Endothelial cell of umbilical vein (primary cell): Measurements from ENCODE around the gene EPB41L4B. TPM values are rescaled to one million over a fixed set of nuclear protein-coding genes. Genes with fewer than 3 reads are reported as not detected.

Source experiments
- BruUV-seq: library from RNA; stranded (reverse); fragments of 400-500 nt; replicated peaks from 2 replicates; lab custom pipeline; 2021; lab: Mats Ljungman, UMichigan
- CTCF ChIA-PET: fragments of 300-600, 350-600 bp; sonication (Branson Sonifier 250); formaldehyde crosslinking; loops from one replicate; lab custom pipeline; 2021; ENCODE audit warnings: antibody characterized with exemption, inconsistent platforms; lab: Charles Lee
- POLR2A ChIA-PET: fragments of 300-600, 350-600 bp; sonication (Branson Sonifier 250); formaldehyde crosslinking; loops from one replicate; lab custom pipeline; 2021; ENCODE audit warnings: antibody characterized with exemption, inconsistent platforms; lab: Charles Lee
- DNase-seq: peaks from one replicate; pipeline ENCODE4 v3.0.0-alpha.2; 2011; ENCODE audit warnings: low read depth, low spot score
- FAIRE-seq: peaks from 2 replicates; lab custom pipeline; 2011; peaks lifted over from hg19 to GRCh38; lab: Jason Lieb, UNC
- H2AFZ ChIP-seq: 2 replicates; pipeline ENCODE4 v1.6.0; 2012; ENCODE audit warnings: low read depth, low read length, control low read depth, inconsistent platforms
- H3K27ac ChIP-seq: 2 replicates; pipeline ENCODE4 v1.5.1; 2011; ENCODE audit warnings: low read depth, mild to moderate bottlenecking, control low read depth, low read length, moderate library complexity; ENCODE audit not compliant: insufficient read depth
- H3K27me3 ChIP-seq, 2 experiments: 2 replicates each; pipeline versions ENCODE4 v1.6.0 to v1.6.1; 2011; ENCODE audit warnings: low read length in 2 of 2, mixed read lengths in 1 of 2; ENCODE audit not compliant: control insufficient read depth in 2 of 2, insufficient read depth in 2 of 2
- H3K36me3 ChIP-seq, 2 experiments: 2 replicates in 1 of 2; 3 replicates in 1 of 2; pipeline ENCODE4 v1.5.1; 2011; ENCODE audit warnings: low read length in 2 of 2, mild to moderate bottlenecking in 1 of 2, moderate library complexity in 1 of 2; ENCODE audit not compliant: control insufficient read depth in 2 of 2, insufficient read depth in 2 of 2; ENCODE audit errors: extremely low read depth in 1 of 2
- H3K4me1 ChIP-seq: 3 replicates; pipeline ENCODE4 v1.5.1; 2011; ENCODE audit warnings: mild to moderate bottlenecking, low read length; ENCODE audit not compliant: control insufficient read depth, insufficient read depth; ENCODE audit errors: extremely low read depth
- H3K4me2 ChIP-seq: 2 replicates; pipeline ENCODE4 v1.6.1; 2011; ENCODE audit warnings: low read length, control low read depth, mixed read lengths; ENCODE audit not compliant: insufficient read depth
- H3K4me3 ChIP-seq, 3 experiments: fragments of 200-600 bp in 1 of 3; sonication (generic), shearing (Covaris generic) in 1 of 3; replicated peaks in 1 of 3; 2 replicates each; pipeline ENCODE4 v1.5.1; 2011 to 2016; ENCODE audit warnings: control low read depth in 3 of 3, low read length in 3 of 3, mild to moderate bottlenecking in 2 of 3, inconsistent platforms in 1 of 3, low read depth in 1 of 3, moderate library complexity in 1 of 3; ENCODE audit not compliant: insufficient read depth in 1 of 3
- H3K79me2 ChIP-seq: 2 replicates; pipeline ENCODE4 v1.6.0; 2012; ENCODE audit warnings: low read length, inconsistent platforms; ENCODE audit not compliant: control insufficient read depth, insufficient read depth
- H3K9ac ChIP-seq: replicated peaks from 2 replicates; pipeline ENCODE3; 2011; ENCODE audit warnings: low read length, control low read depth; ENCODE audit not compliant: insufficient read depth; ENCODE audit errors: extremely low read depth
- H3K9me1 ChIP-seq: replicated peaks from 3 replicates; pipeline ENCODE4 v1.6.0; 2011; ENCODE audit warnings: mild to moderate bottlenecking, low read length; ENCODE audit not compliant: control insufficient read depth, insufficient read depth; ENCODE audit errors: extremely low read depth
- H3K9me3 ChIP-seq: replicated peaks from 2 replicates; pipeline ENCODE4 v1.5.1; 2012; ENCODE audit warnings: low read length, inconsistent platforms; ENCODE audit not compliant: control insufficient read depth, insufficient read depth
- H4K20me1 ChIP-seq: replicated peaks from 2 replicates; pipeline ENCODE3; 2011; ENCODE audit warnings: mild to moderate bottlenecking, low read length; ENCODE audit not compliant: control insufficient read depth, insufficient read depth; ENCODE audit errors: extremely low read depth
- EZH2 ChIP-seq: IDR thresholded peaks from 2 replicates; pipeline ENCODE4 v1.6.1; 2012; ENCODE audit warnings: borderline replicate concordance, low read depth, mild to moderate bottlenecking, moderate library complexity, low read length, inconsistent platforms; ENCODE audit not compliant: severe bottlenecking
- FOS ChIP-seq: IDR thresholded peaks from 2 replicates; pipeline ENCODE4 v1.6.1; 2011; ENCODE audit warnings: mild to moderate bottlenecking, low read length, moderate library complexity, borderline replicate concordance; ENCODE audit not compliant: insufficient read depth
- GATA2 ChIP-seq: IDR thresholded peaks from 2 replicates; pipeline ENCODE4 v1.7.0; 2011; ENCODE audit warnings: low read depth, mild to moderate bottlenecking, moderate library complexity, mixed read lengths, low read length; ENCODE audit not compliant: insufficient read length, insufficient read depth
- JUN ChIP-seq: IDR thresholded peaks from 2 replicates; pipeline ENCODE4 v1.6.1; 2011; ENCODE audit warnings: borderline replicate concordance, low read depth; ENCODE audit not compliant: insufficient read length, insufficient read depth
- MYC ChIP-seq: IDR thresholded peaks from one replicate; pipeline ENCODE4 v1.6.1; 2011; ENCODE audit warnings: mild to moderate bottlenecking, low read depth, low read length
- POLR2A ChIP-seq: IDR thresholded peaks from 2 replicates; pipeline ENCODE4 v1.6.1; 2012; ENCODE audit warnings: low read depth, mild to moderate bottlenecking, control low read depth, low read length
- POLR2AphosphoS5 ChIP-seq: IDR thresholded peaks from 2 replicates; pipeline ENCODE4 v1.6.1; 2012; ENCODE audit warnings: low read depth, mild to moderate bottlenecking, control low read depth, low read length, moderate library complexity; ENCODE audit not compliant: insufficient read depth
- dilution Hi-C: fragments of 300-500 bp; cut with MboI; formaldehyde crosslinking; loops from one replicate; pipeline ENCODE4 v1.15.0; 2019; ENCODE audit warnings: low sequenced_read_pairs; ENCODE audit not compliant: extremely low pct_ligation_motif_present
- intact Hi-C: fragments of 100-400 bp; cut with micrococcal nuclease; formaldehyde crosslinking; loops from one replicate; pipeline ENCODE4 v1.10.0; 2022
- polyA plus RNA-seq, 4 experiments: library from polyadenylated mRNA; depleted of rRNA in 3 of 4; stranded (reverse) in 3 of 4; unstranded in 1 of 4; fragments of >200 nt; gene quantifications; 2 replicates each; pipeline versions ENCODE4 v1.2.1 to v1.2.3, GENCODE V29; 2011 to 2012; ENCODE audit warnings: missing spikeins in 1 of 4
- total RNA-seq: library from RNA; stranded (reverse); gene quantifications from 2 replicates; pipeline ENCODE4 v1.2.3, GENCODE V29; 2021
- TF ChIP-seq, protein P1 (sequence below), 2 donors: IDR thresholded peaks; 1 replicate in 1 of 2; 2 replicates in 1 of 2; pipeline ENCODE4 v1.5.1; 2011; ENCODE audit warnings: low read length in 2 of 2, mild to moderate bottlenecking in 2 of 2, moderate library complexity in 2 of 2, control low read depth in 1 of 2, inconsistent platforms in 1 of 2, low read depth in 1 of 2; ENCODE audit not compliant: insufficient read depth in 1 of 2; ENCODE audit errors: extremely low read depth in 1 of 2
- TF ChIP-seq, protein P2 (sequence below): IDR thresholded peaks from 2 replicates; pipeline ENCODE4 v1.6.1; 2011; ENCODE audit not compliant: insufficient read depth, insufficient read length

Gene EPB41L4B
- total and polyA plus RNA-seq, 2 donors (not counting 3 experiments of a cell fraction or from before 2014, with no cell fraction given), result 0.10 to 0.15 TPM

DNA sequence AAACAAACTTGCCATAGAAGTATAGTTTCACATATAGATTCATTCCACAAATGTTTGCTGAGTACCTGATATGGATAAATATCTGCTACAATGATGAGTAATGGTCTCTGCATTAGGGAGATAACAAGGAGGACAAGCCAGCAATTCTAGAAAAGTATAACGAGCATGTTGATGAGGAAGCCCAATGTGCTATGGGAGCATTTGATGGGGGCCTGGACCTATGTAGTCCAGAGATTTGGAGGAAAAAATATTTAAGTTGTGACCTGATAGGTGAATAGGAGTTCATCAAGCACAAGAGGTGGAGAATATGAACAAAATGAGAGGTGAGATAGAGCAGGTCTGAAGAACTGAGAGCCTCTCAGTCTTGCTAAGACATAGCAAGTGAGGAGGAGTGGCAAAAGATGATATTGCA is 186.7 kb downstream of the EPB41L4B start:
- no peak overlapping the region for H3K4me2 ChIP-seq
- H2AFZ ChIP-seq, result no peak overlapping the region
- DNase-seq (no peak), FAIRE-seq (no peak)
- H3K9me3 ChIP-seq, result no peaks in the 10 kb centered on the region
- ChIA-PET POLR2A (no interaction called here), CTCF (interaction anchor here (0.9 kb wide), 1 partner anchor 9 kb away, joined by 3 read pairs; no protein-coding TSS in a partner anchor)
- no peak overlapping the region for H3K4me3 ChIP-seq
- H3K9me1 ChIP-seq, result no peaks in the 10 kb centered on the region
- no peak for TF ChIP-seq POLR2A
- TF ChIP-seq, protein P1, sequence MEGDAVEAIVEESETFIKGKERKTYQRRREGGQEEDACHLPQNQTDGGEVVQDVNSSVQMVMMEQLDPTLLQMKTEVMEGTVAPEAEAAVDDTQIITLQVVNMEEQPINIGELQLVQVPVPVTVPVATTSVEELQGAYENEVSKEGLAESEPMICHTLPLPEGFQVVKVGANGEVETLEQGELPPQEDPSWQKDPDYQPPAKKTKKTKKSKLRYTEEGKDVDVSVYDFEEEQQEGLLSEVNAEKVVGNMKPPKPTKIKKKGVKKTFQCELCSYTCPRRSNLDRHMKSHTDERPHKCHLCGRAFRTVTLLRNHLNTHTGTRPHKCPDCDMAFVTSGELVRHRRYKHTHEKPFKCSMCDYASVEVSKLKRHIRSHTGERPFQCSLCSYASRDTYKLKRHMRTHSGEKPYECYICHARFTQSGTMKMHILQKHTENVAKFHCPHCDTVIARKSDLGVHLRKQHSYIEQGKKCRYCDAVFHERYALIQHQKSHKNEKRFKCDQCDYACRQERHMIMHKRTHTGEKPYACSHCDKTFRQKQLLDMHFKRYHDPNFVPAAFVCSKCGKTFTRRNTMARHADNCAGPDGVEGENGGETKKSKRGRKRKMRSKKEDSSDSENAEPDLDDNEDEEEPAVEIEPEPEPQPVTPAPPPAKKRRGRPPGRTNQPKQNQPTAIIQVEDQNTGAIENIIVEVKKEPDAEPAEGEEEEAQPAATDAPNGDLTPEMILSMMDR (IDR thresholded peaks at IDR 0.05; ENCODE audit: extremely low read depth in 1 of 2, insufficient read depth in 1 of 2, low read depth in 1 of 2, low read length in 2 of 2), result no peak
- TF ChIP-seq EZH2, result no peak
- H3K79me2 ChIP-seq, result no peaks in the 10 kb centered on the region
- H3K27me3 ChIP-seq, result peaks cover 3 to 4% of the 10 kb centered on the region in 2 experiments
- no TSS peak for BruUV-seq
- intact Hi-C loops, result no loop called here
- H4K20me1 ChIP-seq, result no peaks in the 10 kb centered on the region
- H3K4me1 ChIP-seq, result peaks cover 9% of the 10 kb centered on the region
- no peaks in the 10 kb centered on the region for H3K36me3 ChIP-seq
- H3K9ac ChIP-seq, result no peak overlapping the region
- no peak overlapping the region for H3K27ac ChIP-seq
- dilution Hi-C loops, result no loop called here

DNA sequence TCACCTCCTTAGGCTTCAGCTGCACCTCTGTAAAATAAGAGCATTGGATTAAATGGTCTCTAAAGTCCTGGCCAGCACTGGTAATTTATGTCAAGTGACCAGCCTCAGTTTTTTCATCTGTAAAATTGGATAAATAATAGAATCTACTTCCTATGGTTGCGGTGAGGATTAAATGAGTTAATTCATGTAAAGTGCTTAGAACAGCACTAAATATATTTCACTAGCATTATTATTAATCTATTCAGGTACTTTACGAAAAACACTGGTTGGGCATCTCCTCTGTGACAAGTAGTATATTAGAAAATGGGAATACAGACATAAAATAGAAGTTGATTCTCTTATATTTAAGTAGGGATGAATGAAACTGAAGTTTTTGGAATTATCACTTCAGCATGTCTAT is 187.3 kb downstream of the EPB41L4B start:
- Histone ChIP-seq H3K27ac (no peak overlapping the region), H3K9me3 (no peaks in the 10 kb centered on the region), H3K9ac (no peak overlapping the region), H2AFZ (no peak overlapping the region), H3K79me2 (no peaks in the 10 kb centered on the region), H3K9me1 (no peaks in the 10 kb centered on the region), H4K20me1 (no peaks in the 10 kb centered on the region), H3K36me3 (no peaks in the 10 kb centered on the region), H3K4me2 (no peak overlapping the region), H3K27me3 (peaks cover 2 to 4% of the 10 kb centered on the region in 2 experiments), H3K4me1 (peaks cover 9% of the 10 kb centered on the region), H3K4me3 (no peak overlapping the region)
- ChIA-PET POLR2A (no interaction called here), CTCF (interaction anchor here (1.4 kb wide), 1 partner anchor 119 kb away, joined by 4 read pairs; no protein-coding TSS in a partner anchor)
- DNase-seq (no peak), FAIRE-seq (no peak)
- intact Hi-C loops, result no loop called here
- BruUV-seq, result no TSS peak
- dilution Hi-C loops, result no loop called here
- TF ChIP-seq, protein P1 (IDR thresholded peaks at IDR 0.05; ENCODE audit: extremely low read depth in 1 of 2, insufficient read depth in 1 of 2, low read depth in 1 of 2, low read length in 2 of 2), result no peak
- TF ChIP-seq JUN (no peak), FOS (no peak), EZH2 (no peak), POLR2AphosphoS5 (no peak), GATA2 (no peak), POLR2A (no peak), MYC (no peak)
- TF ChIP-seq, protein P2, sequence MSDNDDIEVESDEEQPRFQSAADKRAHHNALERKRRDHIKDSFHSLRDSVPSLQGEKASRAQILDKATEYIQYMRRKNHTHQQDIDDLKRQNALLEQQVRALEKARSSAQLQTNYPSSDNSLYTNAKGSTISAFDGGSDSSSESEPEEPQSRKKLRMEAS, result no peak
